Calu3 (cell line): Measurements from ENCODE around the gene FIG4. TPM values are rescaled to one million over a fixed set of nuclear protein-coding genes. Genes with fewer than 3 reads are reported as not detected.

Experiments used
- BruUV-seq: library from RNA; stranded (reverse); fragments of 400-500 nt; replicated peaks from 2 replicates; lab custom pipeline; 2021; lab: Mats Ljungman, UMichigan
- CTCF ChIA-PET: fragments of 300-600 bp; sonication (Branson Sonifier 250); formaldehyde crosslinking; loops from one replicate; lab custom pipeline; 2022; ENCODE audit warnings: antibody characterized with exemption; lab: Charles Lee
- DNase-seq: peaks from one replicate; pipeline ENCODE4 v3.0.0; 2022
- H3K27ac Mint-ChIP-seq: one replicate; pipeline ENCODE4 v1.8.0; 2022; ENCODE audit warnings: mixed read lengths; ENCODE audit not compliant: unreplicated experiment
- H3K27me3 Mint-ChIP-seq: one replicate; pipeline ENCODE4 v1.8.0; 2022; ENCODE audit warnings: mixed read lengths; ENCODE audit not compliant: unreplicated experiment
- H3K36me3 Mint-ChIP-seq: one replicate; pipeline ENCODE4 v1.8.0; 2022; ENCODE audit warnings: mild to moderate bottlenecking, moderate library complexity, mixed read lengths; ENCODE audit not compliant: insufficient read depth, unreplicated experiment
- H3K4me1 Mint-ChIP-seq: one replicate; pipeline ENCODE4 v1.8.0; 2022; ENCODE audit warnings: mild to moderate bottlenecking, low read depth, mixed read lengths; ENCODE audit not compliant: unreplicated experiment
- H3K4me3 Mint-ChIP-seq: one replicate; pipeline ENCODE4 v1.8.0; 2022; ENCODE audit warnings: mild to moderate bottlenecking, low read depth, moderate library complexity, mixed read lengths; ENCODE audit not compliant: unreplicated experiment
- H3K9me3 Mint-ChIP-seq: one replicate; pipeline ENCODE4 v1.8.0; 2022; ENCODE audit warnings: low read depth, mixed read lengths; ENCODE audit not compliant: unreplicated experiment
- intact Hi-C: fragments of 100-400 bp; cut with micrococcal nuclease; formaldehyde crosslinking; loops from one replicate; pipeline ENCODE4 v1.10.0; 2022; ENCODE audit not compliant: unreplicated experiment
- total RNA-seq: library from RNA; stranded (reverse); gene quantifications from 2 replicates; pipeline ENCODE4 v1.2.3, GENCODE V29; 2022
- TF ChIP-seq, protein P1 (sequence below): fragments of 200-600 bp; IDR thresholded peaks from one replicate; pipeline ENCODE4 v1.8.0; 2022; ENCODE audit warnings: antibody characterized with exemption; ENCODE audit not compliant: unreplicated experiment

The FIG4 gene
- total RNA-seq, 1 experiment from 2014 or later: 14.7 TPM

DNA sequence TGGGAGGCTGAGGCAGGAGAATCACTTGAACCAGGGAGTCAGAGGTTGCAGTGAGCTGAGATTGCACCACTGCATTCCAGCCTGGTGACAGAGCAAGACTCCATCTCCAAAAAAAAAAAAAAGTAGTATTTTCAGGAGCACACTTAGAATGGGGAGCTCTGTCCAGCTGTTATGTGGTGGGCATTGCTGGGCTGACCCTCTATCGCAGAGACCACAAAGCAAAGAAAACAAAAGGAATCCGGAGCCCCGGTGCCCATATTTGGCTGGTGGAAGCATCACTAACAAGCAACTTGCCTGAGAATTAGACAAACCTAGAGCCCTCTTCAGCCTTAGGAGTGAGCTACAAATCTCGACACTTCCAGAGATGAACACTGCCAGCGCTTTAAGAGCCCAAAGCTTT is 149.7 kb downstream of the FIG4 start:
- Mint-ChIP-seq H3K4me3 (no peak overlapping the region), H3K27ac (no peak overlapping the region)

DNA sequence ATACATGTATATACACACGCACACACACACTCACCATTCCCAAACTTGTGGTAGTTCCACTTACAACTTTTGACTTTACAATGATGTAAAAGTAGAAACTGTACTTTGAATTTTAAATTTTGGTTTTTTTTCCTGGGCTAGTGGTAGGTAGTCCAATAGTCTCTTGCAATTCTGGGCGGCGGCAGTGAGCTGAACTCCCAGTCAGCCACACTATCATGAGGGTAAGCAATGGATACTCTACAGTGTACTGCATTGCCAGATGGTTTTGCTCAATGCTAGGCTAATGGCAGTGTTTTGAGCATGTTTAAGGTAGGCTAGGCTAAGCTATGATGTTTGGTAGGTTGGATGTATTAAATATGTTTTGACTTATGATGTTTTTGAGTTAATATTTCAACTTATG is 150.8 kb downstream of the FIG4 start:
- no peaks in the 10 kb centered on the region for H3K9me3 Mint-ChIP-seq
- no peak for DNase-seq
- intact Hi-C loops: no loop called here
- CTCF ChIA-PET: no interaction called here
- TF ChIP-seq, protein P1, sequence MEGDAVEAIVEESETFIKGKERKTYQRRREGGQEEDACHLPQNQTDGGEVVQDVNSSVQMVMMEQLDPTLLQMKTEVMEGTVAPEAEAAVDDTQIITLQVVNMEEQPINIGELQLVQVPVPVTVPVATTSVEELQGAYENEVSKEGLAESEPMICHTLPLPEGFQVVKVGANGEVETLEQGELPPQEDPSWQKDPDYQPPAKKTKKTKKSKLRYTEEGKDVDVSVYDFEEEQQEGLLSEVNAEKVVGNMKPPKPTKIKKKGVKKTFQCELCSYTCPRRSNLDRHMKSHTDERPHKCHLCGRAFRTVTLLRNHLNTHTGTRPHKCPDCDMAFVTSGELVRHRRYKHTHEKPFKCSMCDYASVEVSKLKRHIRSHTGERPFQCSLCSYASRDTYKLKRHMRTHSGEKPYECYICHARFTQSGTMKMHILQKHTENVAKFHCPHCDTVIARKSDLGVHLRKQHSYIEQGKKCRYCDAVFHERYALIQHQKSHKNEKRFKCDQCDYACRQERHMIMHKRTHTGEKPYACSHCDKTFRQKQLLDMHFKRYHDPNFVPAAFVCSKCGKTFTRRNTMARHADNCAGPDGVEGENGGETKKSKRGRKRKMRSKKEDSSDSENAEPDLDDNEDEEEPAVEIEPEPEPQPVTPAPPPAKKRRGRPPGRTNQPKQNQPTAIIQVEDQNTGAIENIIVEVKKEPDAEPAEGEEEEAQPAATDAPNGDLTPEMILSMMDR: no peak
- no peaks in the 10 kb centered on the region for H3K36me3 Mint-ChIP-seq
- H3K4me1 Mint-ChIP-seq: no peaks in the 10 kb centered on the region
- no peak overlapping the region for H3K4me3 Mint-ChIP-seq
- no peak overlapping the region for H3K27ac Mint-ChIP-seq
- BruUV-seq: no TSS peak
- no peaks in the 10 kb centered on the region for H3K27me3 Mint-ChIP-seq

More for the DNA sequence above, 149.7 kb downstream of the FIG4 start:
- no peaks in the 10 kb centered on the region for H3K27me3 Mint-ChIP-seq
- TF ChIP-seq, protein P1: no peak
- intact Hi-C loops: no loop called here
- H3K36me3 Mint-ChIP-seq: no peaks in the 10 kb centered on the region
- DNase-seq: no peak
- BruUV-seq: no TSS peak
- H3K9me3 Mint-ChIP-seq: no peaks in the 10 kb centered on the region
- CTCF ChIA-PET: interaction anchor here (0.7 kb wide), 2 partner anchors 117 to 956 kb away, joined by 3 read pairs; no protein-coding TSS in a partner anchor
- no peaks in the 10 kb centered on the region for H3K4me1 Mint-ChIP-seq

DNA sequence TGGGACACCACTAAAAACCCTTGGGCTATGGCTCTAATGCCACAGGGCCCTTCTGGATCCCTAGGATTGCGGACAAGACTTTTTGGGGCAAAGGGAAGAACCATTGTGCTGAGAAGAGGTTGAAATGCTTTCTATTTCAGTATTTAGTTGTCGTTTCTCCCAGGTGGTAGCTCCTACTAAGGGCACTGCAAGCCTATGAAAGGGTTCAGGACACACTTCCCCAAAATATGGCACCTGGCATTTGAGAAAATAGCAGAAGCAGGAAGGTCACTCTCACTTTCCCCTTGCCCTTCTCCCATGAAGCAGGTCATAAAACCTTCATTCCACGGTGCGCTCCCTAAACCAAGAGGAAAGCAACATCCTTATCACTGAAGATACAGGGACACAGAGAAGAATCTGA is 161.6 kb downstream of the FIG4 start:
- CTCF ChIA-PET: no interaction called here
- no peak for DNase-seq
- BruUV-seq: no TSS peak
- Mint-ChIP-seq H3K4me1 (no peaks in the 10 kb centered on the region), H3K9me3 (no peaks in the 10 kb centered on the region), H3K36me3 (no peaks in the 10 kb centered on the region), H3K4me3 (no peak overlapping the region), H3K27ac (no peak overlapping the region), H3K27me3 (no peaks in the 10 kb centered on the region)
- intact Hi-C loops: no loop called here
- TF ChIP-seq, protein P1: no peak

DNA sequence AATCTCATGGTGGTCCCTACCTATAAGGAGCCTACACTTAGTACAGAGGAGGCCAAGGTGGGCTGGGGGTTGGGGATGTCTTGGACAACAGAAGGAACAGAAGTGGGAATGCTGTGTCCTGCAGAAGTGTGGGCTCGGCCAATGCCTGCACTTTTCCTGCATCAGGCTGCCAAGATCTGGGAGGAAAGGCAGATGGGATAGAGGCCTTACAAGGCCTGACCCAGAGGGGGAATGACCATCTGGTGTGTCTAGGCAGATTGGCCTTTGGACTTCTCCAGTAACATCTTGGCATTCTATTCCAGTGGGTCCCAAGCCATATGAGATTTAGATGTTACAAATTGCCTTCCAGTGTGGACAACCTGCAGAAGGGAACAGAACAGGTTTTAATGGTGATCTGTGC is 162.3 kb downstream of the FIG4 start:
- TF ChIP-seq, protein P1: no peak
- CTCF ChIA-PET: no interaction called here
- Mint-ChIP-seq H3K27ac (no peak overlapping the region), H3K9me3 (no peaks in the 10 kb centered on the region), H3K36me3 (no peaks in the 10 kb centered on the region), H3K27me3 (no peaks in the 10 kb centered on the region), H3K4me3 (no peak overlapping the region), H3K4me1 (no peaks in the 10 kb centered on the region)
- intact Hi-C loops: no loop called here
- BruUV-seq: no TSS peak
- no peak for DNase-seq
